SK-N-MC (cell line): ENCODE measurements around the gene CFAP206.

ENCODE experiments used
- EZH2 ChIP-seq: fragments of 200-600 bp; sonication (generic); IDR thresholded peaks from one replicate; pipeline ENCODE4 v1.6.1; 2017; ENCODE audit warnings: antibody characterized with exemption
- FOXP2 ChIP-seq: optimal IDR thresholded peaks from 2 replicates; pipeline ENCODE3; 2011; ENCODE audit warnings: mild to moderate bottlenecking, moderate library complexity; ENCODE audit not compliant: insufficient read depth; ENCODE audit errors: extremely low read length, control extremely low read depth
- POLR2AphosphoS5 ChIP-seq: IDR thresholded peaks from 2 replicates; pipeline ENCODE4 v1.6.1; 2012; ENCODE audit warnings: mild to moderate bottlenecking, low read depth, low read length, borderline replicate concordance

- TF ChIP-seq POLR2AphosphoS5 (no peak), EZH2 (no peak), FOXP2 (no peak)
Measured at GRCh38 chr6:87483929-87484328, 76.2 kb downstream of the CFAP206 start.
